NCI-H748 treated with DMSO at 0.1 percent for 48 hours (cell line): ENCODE measurements around the gene POLR2E.

Source experiments
- DNase-seq: peaks from one replicate; lab custom pipeline; 2025; lab: John Stamatoyannopoulos, UW

POLR2E gene

DNA sequence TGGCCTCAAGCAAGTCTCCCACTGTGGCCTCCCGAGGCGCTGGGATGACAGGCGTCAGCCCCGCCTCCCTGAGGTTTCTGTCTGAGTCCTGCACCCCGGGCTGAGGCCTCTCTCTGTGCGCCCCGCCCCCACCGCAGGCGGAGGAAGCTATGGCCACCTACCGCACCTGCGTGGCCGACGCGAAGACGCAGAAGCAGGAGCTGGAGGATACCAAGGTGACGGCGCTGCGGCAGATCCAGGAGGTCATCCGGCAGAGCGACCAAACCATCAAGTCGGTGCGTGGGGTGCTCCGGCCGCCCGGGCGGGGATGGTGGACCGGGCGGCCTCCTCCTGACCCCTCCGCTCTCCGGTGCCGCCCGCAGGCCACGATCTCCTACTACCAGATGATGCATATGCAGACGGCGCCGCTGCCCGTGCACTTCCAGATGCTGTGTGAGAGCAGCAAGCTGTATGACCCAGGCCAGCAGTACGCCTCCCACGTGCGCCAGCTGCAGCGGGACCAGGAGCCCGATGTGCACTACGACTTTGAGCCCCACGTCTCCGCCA, 15.5 kb downstream of the POLR2E start:
- no peak for DNase-seq

DNA sequence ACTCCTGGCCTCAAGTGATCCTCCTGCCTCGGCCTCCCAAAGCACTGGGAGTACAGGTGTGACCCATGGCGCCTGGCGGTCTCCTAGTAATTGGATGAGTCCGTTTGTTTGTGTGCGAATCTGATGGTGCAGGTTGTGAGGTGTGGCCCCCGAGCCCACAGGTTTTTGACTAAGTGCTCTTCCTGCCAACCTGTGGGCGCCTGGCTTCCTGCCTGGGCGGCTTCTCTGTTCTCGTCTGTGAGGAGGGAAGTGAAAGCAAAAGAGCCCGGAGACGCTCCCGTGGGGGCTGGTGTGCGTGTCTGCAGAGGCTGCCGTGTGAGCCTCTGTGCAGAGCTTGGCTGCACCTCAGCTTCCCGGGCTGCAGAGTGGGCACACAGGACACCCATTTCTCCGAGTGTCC, 18.2 kb downstream of the POLR2E start:
- DNase-seq, result no peak

DNA sequence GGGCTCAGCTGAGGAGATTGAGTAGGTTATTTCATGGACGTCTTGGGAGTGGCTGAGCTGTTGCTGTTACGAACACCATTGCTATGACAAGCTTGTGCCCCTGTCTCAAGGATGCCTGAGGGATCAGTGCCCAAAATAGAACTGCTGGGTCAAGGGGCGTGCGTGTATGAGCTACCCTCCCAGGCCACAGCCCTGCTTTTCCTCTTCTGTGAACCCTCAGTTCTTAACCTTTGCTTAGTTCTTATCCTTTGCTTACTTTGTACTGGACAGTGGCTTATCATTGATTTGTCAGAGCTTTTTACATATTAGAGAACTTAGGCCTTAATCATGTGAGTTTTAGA, 19.2 kb downstream of the POLR2E start:
- DNase-seq, result no peak

DNA sequence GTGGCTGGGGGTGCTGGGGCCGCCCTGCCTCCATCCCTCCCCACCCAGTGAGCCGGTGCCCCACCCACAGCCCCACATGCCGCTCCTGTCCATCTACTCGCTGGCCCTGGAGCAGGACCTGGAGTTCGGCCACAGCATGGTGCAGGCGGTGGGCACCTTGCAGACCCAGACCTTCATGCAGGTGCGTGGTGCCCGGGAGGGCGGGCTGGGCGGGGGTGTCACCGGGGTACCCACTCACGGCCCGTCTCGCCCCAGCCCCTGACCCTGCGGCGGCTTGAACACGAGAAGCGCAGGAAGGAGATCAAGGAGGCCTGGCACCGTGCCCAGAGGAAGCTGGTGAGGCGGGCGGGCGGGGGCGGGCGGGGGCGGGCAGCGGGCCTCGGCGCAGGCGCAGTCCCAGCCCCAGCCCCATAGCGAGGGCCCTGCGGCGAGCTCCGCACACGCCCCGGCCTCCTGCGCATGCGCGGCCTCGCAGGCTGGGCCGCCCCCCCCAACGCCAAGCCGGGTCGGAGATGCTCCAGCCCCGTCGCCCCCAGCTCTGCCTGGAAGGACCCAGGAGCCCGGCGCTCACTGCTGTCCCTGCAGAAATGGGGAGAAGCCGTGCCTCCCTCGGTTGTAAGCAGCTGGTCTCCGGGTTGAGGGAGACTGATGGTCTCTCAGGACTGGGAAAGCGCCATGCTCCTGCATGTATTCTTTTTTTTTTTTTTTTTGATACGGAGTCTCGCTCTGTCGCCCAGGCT, 20.5 kb downstream of the POLR2E start:
- peak; percentile 61 for DNase-seq

DNA sequence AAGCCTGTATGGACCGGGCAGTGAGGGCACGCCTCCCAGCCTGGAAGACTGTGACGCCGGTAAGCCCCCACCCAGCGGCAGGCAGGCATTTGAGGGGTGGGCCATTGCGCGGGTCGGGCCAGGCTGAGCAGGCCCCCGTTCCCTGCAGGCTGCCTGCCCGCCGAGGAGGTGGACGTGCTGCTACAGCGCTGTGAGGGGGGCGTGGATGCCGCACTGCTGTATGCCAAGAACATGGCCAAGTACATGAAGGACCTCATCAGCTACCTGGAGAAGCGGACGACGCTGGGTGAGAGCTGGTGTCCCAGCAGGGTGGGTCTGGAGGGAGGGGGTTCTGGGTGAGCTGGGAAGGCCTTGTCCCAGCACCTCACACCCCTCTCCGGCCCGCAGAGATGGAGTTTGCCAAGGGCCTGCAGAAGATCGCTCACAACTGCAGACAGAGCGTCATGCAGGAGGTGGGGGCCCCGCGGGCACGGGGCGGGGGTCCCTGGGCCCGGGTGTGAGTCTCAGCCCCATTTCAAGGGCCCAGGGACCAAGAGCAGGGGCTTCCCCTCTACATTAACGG, 21.1 kb downstream of the POLR2E start:
- DNase-seq, result no peak

DNA sequence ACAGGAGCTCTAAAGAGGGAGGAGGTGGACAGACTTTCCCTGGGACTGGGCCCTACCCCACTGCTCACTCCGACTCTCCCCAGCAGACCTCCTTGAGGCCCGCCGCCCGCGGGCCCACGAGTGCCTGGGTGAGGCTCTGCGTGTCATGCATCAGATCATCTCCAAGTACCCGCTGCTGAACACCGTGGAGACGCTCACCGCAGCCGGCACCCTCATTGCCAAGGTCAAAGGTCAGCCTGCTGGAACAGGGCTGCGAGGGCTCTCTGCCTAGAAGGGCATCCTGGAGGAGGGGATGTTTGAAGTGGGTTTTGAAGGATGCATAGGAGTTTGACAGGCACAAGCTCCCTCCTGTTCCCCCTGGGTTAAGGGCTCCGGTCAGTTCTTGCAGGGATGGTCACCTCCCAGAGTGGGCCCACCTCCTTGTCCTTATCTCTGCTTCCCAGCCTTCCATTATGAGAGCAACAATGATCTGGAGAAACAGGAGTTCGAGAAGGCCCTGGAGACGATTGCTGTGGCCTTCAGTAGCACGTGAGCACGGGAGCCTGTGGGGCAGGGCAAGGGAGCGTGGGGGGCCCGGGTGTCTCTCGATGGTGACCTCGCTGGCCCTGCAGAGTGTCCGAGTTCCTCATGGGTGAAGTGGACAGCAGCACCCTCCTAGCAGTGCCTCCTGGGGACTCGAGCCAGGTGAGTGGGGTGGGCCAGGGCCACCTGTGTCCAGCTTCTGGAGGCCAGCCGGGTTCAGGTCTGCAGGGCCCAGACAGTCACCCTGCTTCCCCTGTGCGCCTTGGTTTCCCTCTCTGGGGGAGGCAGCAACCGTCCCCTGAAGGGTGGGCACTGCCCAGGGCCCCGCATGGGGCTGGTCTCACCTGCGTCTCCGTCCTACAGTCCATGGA, 21.9 kb downstream of the POLR2E start:
- DNase-seq, result no peak

DNA sequence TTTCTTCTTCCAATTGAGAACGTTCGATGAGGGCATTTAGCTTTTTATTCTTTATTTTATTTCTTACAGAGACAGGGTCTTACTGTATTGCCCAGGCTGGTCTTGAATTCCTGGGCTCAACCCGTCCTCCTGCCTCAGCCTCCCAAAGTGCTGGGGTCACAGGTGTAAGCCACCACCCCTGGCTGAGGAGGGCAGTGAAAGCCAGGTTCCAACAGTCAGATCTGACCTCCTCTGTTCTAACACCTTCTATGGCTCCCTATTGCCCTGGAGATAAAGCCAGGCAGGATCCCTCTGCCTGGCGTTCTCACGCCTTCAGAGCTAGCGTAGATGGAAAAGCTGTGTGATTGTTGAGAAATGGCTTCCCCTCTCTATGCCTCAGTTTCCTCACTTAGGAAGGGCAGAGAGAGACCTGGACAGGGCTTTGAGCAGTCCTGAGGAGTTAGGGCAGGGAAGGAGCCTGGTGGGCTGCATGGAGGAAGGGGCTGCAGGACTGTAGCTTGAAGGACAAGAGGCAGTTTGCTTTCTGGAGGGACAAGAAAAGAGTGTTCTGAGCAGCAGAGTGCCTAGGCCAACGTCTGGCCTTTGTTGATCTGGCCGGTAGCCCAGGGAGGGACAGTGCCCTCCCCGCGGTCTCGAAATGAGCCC, 22.7 kb downstream of the POLR2E start:
- no peak for DNase-seq

DNA sequence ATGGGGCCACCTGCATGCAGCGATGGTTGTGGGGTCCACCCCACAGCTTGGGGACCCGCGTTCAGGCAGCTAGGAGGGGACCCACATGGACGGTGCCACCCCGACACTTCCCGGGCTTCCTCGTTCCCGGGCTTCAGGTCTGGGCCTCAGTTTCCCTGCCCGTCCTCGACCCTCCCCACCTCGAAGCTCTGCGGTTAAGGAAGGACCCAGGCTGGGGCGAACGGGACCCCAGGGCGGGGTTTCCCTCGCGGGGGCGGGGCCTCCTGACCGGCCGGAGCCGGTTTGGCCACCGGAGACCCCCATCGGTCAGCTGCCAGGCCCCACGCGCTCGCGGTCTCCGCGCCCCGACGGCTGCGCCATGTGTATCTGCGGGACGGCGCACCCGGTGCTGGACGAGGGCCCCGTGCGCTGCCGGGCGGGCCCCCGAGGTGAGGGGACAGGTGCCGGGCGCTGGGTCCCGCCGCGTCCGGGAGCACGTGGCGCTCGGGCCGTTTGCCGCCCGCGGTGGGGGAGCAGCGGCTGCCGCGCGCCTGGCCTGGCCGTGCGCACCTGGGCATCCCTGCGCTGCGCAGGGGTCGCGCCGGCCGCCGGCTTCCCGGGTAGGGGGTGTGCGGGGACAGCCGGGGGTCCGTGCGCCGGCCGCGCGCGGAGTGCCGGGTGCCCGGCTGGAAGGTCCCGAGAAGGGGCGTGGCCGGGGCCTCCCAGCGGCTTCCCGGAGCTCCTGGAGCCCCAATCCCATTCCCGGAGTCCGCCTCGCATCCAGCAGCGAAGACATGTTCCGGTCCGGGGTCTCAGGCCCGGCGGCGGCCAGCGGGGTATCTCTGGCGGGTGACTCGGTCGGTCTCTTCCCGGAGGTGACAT, 24.0 kb downstream of the POLR2E start:
- no peak for DNase-seq

DNA sequence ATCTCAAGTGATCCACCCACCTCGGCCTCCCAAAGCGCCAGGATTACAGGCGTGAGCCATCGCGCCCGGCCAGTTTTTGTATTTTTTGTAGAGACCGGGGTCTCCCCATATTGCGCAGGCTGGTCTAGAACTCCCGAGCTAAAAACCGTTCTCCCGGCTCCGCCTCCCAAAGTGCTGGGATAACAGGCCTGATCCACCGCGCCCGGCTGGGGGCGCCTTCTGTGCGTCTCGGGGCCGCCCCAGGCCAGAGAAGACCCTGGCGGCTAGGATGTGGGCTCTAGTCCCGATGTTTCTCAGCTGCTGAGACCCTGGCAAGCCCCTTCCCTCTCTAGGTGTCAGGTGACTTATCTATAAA, 24.6 kb downstream of the POLR2E start:
- no peak for DNase-seq

DNA sequence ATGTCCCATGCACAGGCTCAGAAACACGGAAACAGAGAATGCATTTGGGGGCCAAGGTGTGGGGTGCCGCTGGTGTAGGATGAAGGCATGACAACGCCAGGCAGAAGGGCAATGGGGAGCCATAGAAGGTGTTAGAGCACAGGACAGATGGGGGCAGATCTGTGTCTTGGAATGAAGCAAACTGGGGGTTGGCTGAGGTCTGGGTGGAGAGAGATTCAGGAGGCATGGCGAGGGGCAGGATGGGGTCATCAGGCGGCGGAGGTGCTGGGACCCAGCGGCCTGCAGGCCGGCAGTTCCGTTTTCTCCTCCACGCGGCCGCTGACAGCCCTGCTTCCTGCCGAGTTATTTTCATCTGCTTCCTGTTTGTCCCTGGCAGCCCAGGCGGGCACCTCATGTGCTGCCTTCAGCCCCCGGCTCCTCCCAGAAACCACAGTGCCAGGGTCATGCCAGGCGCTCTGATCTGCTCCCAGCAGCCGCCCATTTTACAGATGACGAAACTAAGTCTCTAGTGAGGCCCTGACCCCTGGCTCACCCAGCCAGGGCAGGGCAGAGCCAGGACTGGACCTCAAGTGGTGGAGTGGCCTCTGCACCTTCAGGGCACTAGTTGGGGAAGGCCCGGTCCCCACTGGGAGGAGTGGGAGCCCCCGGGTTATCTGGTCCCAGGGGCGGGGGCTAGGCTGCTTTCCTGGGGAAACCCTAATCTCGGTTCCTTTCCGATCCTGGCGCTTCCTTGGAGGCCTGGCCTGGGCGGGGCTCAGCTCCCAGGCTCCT, 26.0 kb downstream of the POLR2E start:
- DNase-seq, result no peak

DNA sequence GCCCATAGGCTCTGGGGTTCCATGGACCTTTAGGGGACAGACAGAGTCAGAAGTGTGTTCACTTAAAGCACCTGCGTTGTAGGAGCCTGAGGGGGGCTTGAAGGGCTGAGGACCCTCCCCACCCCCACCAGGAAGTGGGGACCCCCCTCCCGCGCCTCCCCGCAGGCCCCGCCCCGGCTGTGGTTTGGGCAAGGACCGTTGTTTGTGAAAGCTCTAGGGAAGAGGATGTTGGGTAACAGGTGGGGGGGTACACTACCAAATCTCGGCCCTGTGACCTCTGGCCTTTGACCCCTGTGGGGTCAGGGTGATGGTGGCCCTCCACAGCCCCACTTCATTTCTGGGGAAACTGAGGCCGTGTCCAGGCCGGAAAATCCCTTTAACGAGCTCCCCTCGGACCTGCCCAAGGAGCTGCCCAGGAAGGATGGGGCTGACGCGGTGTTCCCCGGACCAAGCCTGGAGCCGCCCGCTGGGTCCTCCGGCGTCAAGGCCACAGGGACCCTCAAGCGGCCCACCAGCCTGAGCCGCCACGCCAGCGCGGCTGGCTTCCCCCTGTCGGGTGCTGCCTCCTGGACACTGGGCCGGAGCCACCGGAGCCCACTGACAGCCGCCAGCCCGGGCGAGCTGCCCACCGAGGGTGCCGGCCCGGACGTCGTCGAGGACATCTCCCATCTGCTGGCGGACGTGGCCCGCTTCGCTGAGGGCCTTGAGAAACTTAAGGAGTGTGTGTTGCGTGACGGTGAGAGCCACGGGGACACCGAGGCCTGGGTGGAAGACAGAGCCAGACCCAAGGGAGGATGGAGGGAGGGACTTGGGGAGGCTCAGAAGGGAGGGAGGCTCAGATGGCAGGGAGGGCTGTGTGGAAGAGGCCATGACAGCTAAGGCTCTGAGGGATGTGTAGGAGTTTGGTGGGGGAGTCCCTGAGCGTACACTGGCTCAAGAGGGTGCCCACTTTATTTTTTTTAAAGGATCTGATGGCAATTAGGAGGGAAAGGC, 26.9 kb downstream of the POLR2E start:
- DNase-seq, result no peak

DNA sequence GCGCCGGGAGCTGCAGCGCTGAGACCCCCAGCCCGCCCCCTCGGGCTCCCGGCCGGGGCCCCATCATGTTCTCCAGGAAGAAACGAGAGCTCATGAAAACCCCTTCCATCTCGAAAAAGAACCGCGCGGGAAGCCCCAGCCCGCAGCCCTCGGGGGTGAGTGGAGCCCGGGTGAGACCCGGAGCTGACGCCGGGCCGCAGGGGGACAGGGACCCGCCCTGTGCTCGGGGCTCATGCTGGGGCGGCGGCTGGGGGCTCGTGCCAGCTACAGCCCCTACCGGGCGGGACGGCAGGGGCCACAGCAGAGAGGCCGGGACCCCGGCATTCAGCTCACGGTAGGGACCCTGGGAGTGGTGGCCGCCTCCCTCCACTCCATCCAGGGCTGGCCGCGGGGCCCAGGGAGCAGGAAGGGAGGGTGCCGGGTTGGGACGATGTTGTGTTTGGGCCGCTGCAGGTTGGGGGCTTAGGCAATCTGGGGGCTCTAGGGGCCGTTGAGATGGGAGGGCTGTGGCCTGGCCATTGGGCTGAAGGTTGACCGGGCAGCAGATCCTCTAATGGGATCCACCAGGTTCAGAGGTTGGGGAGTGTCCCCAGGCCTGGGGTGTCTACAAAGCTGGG, 27.7 kb downstream of the POLR2E start:
- DNase-seq, result no peak

DNA sequence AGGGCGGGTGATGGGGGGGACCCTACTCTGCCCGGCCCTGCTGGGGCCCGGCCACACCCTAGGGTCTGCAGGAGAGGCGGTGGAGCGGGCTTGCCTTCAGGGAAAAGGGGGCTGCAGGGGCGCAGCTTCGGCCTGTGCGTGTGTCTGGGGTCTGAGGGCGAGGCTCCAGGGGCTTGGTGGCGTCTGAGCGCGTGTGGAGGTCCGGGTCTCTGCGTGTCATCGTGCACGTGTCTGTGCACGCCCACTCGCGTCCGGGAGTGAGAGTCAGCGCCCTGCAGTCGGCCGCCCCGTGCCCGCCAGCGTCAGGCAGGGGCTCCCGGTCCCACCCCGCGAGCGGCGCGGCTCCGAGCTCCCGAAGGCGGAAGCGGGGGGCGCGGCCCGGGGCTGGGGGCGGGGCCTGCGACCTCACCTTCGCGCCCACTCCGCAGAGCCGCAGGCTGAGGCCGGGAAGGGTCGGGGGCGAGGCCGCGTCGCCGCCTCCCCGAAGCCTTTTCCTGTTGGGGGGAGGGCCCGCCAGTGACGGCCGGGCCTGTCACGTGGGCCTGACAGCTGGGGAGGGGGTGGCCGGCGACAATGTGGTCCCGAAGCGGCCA, 28.3 kb downstream of the POLR2E start, which contains the start of gene ARHGAP45:
TSS of gene ARHGAP45 (plus strand) at position 420 of the 593 bp plus-strand sequence. CDS start 239 bp downstream, outside the sequence.
- no peak for DNase-seq

DNA sequence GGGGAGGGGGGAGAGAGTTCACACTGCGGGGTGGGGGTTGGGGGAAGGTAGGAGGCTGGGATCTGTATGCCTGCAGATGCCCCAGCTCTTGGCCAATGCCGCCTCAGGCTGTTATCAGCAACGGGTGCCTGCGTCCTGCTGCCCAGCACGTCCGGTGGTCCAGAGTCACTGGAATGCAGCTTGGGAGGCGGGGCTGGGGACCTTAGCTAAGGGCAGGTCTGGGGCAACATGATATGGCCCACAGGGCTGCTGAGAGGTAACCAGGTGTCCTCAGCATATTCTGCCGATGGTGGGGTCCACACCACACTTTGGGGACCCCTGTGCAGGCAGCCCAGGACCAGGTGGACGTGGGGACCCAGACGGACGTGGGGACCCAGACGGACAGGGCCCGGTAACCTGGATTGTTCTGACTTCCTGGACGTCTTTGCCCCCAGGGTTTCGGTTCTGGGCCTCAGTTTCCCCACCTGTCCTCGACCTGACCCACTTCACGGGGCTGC, 28.9 kb downstream of the POLR2E start:
- no peak for DNase-seq

DNA sequence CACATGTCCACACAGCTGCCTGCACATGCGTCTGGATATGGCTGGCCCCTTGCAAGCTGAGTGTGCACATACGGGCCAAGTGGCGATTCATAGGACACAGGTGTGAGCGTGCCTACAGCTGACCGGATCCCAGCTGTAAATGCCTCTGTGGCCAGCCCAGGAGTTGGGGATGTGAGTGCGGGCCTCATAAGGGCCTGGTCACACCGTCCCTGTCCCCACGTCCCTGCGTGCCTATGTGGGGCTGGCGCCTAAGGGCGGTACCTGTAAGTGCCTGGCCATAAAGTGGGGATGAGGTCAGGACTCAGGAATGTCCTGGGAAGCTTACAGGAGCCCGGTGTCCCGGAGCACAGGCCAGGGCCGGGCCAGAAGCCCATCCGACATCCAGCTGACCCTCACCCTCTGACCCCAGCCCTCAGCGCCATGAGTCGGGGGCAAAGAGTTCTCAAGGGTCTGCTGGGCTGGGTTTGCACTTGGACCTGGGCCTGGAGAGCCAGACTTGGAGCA, 29.5 kb downstream of the POLR2E start:
- no peak for DNase-seq

DNA sequence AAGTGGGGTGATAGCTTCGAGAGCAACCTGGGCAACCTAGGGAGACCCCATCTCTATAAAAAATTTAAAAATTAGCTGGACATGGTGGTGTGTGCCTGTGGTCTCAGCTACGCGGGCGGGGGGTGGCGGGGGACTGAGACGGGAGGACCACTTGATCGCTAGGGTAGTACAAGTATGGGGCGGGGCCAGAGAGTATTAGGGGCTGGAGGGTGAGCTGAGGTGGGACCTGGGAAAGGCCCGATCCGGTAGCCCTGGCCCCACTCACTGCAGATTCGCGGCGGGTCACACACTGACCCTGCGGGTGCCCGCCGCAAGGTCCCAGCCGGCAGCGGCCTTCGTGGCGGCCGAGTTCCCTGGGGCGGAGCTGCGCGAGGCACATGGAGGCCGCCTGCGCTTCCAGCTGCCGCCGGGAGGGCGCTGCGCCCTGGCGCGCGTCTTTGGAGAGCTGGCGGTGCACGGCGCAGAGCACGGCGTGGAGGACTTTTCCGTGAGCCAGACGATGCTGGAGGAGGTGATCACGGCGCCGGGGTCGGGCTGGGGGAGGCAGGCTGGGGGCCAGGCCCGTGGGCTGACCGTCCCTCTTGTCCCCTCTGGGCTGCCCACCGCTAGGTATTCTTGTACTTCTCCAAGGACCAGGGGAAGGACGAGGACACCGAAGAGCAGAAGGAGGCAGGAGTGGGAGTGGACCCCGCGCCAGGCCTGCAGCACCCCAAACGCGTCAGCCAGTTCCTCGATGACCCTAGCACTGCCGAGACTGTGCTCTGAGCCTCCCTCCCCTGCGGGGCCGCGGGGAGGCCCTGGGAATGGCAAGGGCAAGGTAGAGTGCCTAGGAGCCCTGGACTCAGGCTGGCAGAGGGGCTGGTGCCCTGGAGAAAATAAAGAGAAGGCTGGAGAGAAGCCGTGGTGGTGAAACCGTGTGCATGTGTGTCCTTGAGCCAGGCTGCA, 30.2 kb downstream of the POLR2E start:
- DNase-seq, result no peak
